CD14-positive monocyte (primary cell): ENCODE measurements around the gene PARL. TPM values are rescaled to one million over a fixed set of nuclear protein-coding genes. Genes with fewer than 3 reads are reported as not detected.

Experiments
- DNase-seq, 3 donors: peaks; one replicate each; pipeline ENCODE4 v3.0.0-alpha.2; 2011 to 2022
- H2AFZ ChIP-seq: 2 replicates; pipeline ENCODE4 v1.6.0; 2012; ENCODE audit warnings: mild to moderate bottlenecking, low read depth, low read length, inconsistent platforms; ENCODE audit not compliant: insufficient read depth, poor library complexity, severe bottlenecking
- H3K27ac ChIP-seq, 2 donors: 1 replicate in 1 of 2; 2 replicates in 1 of 2; pipeline ENCODE4 v1.5.1; 2012 to 2013; ENCODE audit warnings: low read length in 2 of 2, control low read depth in 1 of 2, inconsistent platforms in 1 of 2, low read depth in 1 of 2, mild to moderate bottlenecking in 1 of 2
- H3K27me3 ChIP-seq, 2 donors: one replicate each; pipeline versions ENCODE4 v1.6.0 to v1.6.1; 2011 to 2013; ENCODE audit warnings: low read length in 2 of 2; ENCODE audit not compliant: control insufficient read depth in 2 of 2, insufficient read depth in 2 of 2
- H3K36me3 ChIP-seq, 2 donors: replicated peaks in 1 of 2; 1 replicate in 1 of 2; 2 replicates in 1 of 2; pipeline versions ENCODE4 v1.5.1 to v1.6.1; 2012 to 2013; ENCODE audit warnings: low read length in 2 of 2, control low read depth in 1 of 2, inconsistent platforms in 1 of 2, mild to moderate bottlenecking in 1 of 2; ENCODE audit not compliant: insufficient read depth in 2 of 2, control insufficient read depth in 1 of 2
- H3K4me1 ChIP-seq, 2 donors: 1 replicate in 1 of 2; 2 replicates in 1 of 2; pipeline versions ENCODE4 v1.5.1 to v1.6.1; 2012 to 2013; ENCODE audit warnings: low read length in 2 of 2, control low read depth in 1 of 2, inconsistent platforms in 1 of 2, mild to moderate bottlenecking in 1 of 2, moderate library complexity in 1 of 2; ENCODE audit not compliant: insufficient read depth in 2 of 2, control insufficient read depth in 1 of 2
- H3K4me2 ChIP-seq: replicated peaks from 2 replicates; pipeline ENCODE3; 2012; ENCODE audit warnings: low read length, moderate library complexity, mild to moderate bottlenecking; ENCODE audit not compliant: poor library complexity, severe bottlenecking; ENCODE audit errors: extremely low read depth
- H3K4me3 ChIP-seq, 3 experiments: fragments of 200-600 bp in 1 of 3; sonication (generic) in 1 of 3; replicated peaks in 1 of 3; 1 replicate in 2 of 3; 2 replicates in 1 of 3; pipeline ENCODE4 v1.5.1; 2011 to 2013; ENCODE audit warnings: low read length in 3 of 3, mild to moderate bottlenecking in 3 of 3, control low read depth in 2 of 3, low read depth in 2 of 3, inconsistent platforms in 1 of 3, moderate library complexity in 1 of 3
- H3K79me2 ChIP-seq: 2 replicates; pipeline ENCODE4 v1.6.0; 2012; ENCODE audit warnings: mild to moderate bottlenecking, control low read depth, inconsistent platforms, low read length, moderate library complexity; ENCODE audit not compliant: insufficient read depth
- H3K9ac ChIP-seq: 2 replicates; pipeline ENCODE4 v1.6.0; 2017; ENCODE audit warnings: low read length, mild to moderate bottlenecking; ENCODE audit not compliant: insufficient read depth, poor library complexity, severe bottlenecking
- H3K9me3 ChIP-seq, 2 donors: replicated peaks in 1 of 2; 1 replicate in 1 of 2; 2 replicates in 1 of 2; pipeline versions ENCODE4 v1.5.1 to v1.6.1; 2012 to 2013; ENCODE audit warnings: low read length in 2 of 2, control low read depth in 1 of 2; ENCODE audit not compliant: control insufficient read depth in 1 of 2, insufficient read depth in 1 of 2
- H4K20me1 ChIP-seq: 2 replicates; pipeline ENCODE4 v1.6.0; 2012; ENCODE audit warnings: mild to moderate bottlenecking, low read length, control low read depth, moderate library complexity; ENCODE audit not compliant: insufficient read depth
- H3K27ac Mint-ChIP-seq, 7 donors: one replicate each; pipeline ENCODE4 v1.8.0; 2020; ENCODE audit warnings: mild to moderate bottlenecking in 7 of 7, mixed read lengths in 7 of 7, moderate library complexity in 6 of 7, inconsistent platforms in 2 of 7
- H3K27me3 Mint-ChIP-seq, 3 donors: one replicate each; pipeline ENCODE4 v1.8.0; 2021 to 2022; ENCODE audit warnings: low read depth in 3 of 3, mild to moderate bottlenecking in 3 of 3, mixed read lengths in 3 of 3, moderate library complexity in 3 of 3, inconsistent platforms in 1 of 3
- H3K36me3 Mint-ChIP-seq, 2 donors: one replicate each; pipeline ENCODE4 v1.8.0; 2020; ENCODE audit warnings: mixed read lengths in 2 of 2, inconsistent platforms in 1 of 2, mild to moderate bottlenecking in 1 of 2
- H3K4me1 Mint-ChIP-seq: one replicate; pipeline ENCODE4 v1.8.0; 2020; ENCODE audit warnings: mild to moderate bottlenecking, mixed read lengths
- H3K4me3 Mint-ChIP-seq, 2 donors: one replicate each; pipeline ENCODE4 v1.8.0; 2020; ENCODE audit warnings: mild to moderate bottlenecking in 2 of 2, mixed read lengths in 2 of 2, moderate library complexity in 1 of 2
- H3K9me3 Mint-ChIP-seq, 7 donors: one replicate each; pipeline ENCODE4 v1.8.0; 2020 to 2022; ENCODE audit warnings: mixed read lengths in 7 of 7, mild to moderate bottlenecking in 6 of 7, moderate library complexity in 6 of 7, inconsistent platforms in 2 of 7
- CTCF ChIP-seq: fragments of 200-600 bp; IDR thresholded peaks from one replicate; pipeline ENCODE4 v1.8.0; 2022; ENCODE audit warnings: antibody characterized with exemption, mild to moderate bottlenecking
- WGBS: methylation state at CpG from one replicate; pipeline ENCODE4 v1.1.5; 2013; ENCODE audit warnings: missing lambda C conversion rate; ENCODE audit not compliant: insufficient coverage; 5-methylcytosine and 5-hydroxymethylcytosine counted together
- intact Hi-C, 2 donors: fragments of 100-400 bp; cut with micrococcal nuclease; formaldehyde crosslinking; loops; one replicate each; pipeline versions ENCODE4 v1.15.0 to v1.15.1; 2023
- polyA plus RNA-seq, 3 donors: library from polyadenylated mRNA; depleted of rRNA in 1 of 3; unstranded in 2 of 3; stranded (reverse) in 1 of 3; fragments of 300-500 nt in 2 of 3; fragments of >200 nt in 1 of 3; fragmentation: Illumina TruSeq in 2 of 3; gene quantifications; 1 replicate in 2 of 3; 2 replicates in 1 of 3; pipeline ENCODE4 v1.2.3, GENCODE V29; 2012 to 2021

The PARL gene
- polyA plus RNA-seq, 3 donors, result 65.6 to 196 (median 155) TPM

GRCh38 chr3:183911087-183911486 is 26.4 kb upstream of the PARL start:
- no peaks in the 10 kb centered on the region for H3K4me1 Mint-ChIP-seq
- no peak overlapping the region for H3K4me3 Mint-ChIP-seq
- peak overlapping the region in 1 of 7 donors; percentile 81 for H3K27ac Mint-ChIP-seq
- Histone ChIP-seq H3K4me1 (no peaks in the 10 kb centered on the region), H3K27me3 (no peaks in the 10 kb centered on the region), H3K4me3 (no peak overlapping the region), H2AFZ (no peak overlapping the region), H3K79me2 (no peaks in the 10 kb centered on the region), H3K27ac (no peak overlapping the region), H3K4me2 (no peak overlapping the region), H3K9me3 (no peaks in the 10 kb centered on the region), H3K9ac (no peak overlapping the region), H4K20me1 (no peaks in the 10 kb centered on the region), H3K36me3 (no peaks in the 10 kb centered on the region)
- no peaks in the 10 kb centered on the region for H3K9me3 Mint-ChIP-seq
- intact Hi-C loops, result no loop called here
- TF ChIP-seq CTCF, result no peak
- no peak for DNase-seq
- WGBS, result 88% methylated on average over 6 of the region's 6 CpGs
- peaks cover 5 to 11% (median 5%) of the 10 kb centered on the region in 3 donors for H3K27me3 Mint-ChIP-seq
- H3K36me3 Mint-ChIP-seq, result no peaks in the 10 kb centered on the region

DNA sequence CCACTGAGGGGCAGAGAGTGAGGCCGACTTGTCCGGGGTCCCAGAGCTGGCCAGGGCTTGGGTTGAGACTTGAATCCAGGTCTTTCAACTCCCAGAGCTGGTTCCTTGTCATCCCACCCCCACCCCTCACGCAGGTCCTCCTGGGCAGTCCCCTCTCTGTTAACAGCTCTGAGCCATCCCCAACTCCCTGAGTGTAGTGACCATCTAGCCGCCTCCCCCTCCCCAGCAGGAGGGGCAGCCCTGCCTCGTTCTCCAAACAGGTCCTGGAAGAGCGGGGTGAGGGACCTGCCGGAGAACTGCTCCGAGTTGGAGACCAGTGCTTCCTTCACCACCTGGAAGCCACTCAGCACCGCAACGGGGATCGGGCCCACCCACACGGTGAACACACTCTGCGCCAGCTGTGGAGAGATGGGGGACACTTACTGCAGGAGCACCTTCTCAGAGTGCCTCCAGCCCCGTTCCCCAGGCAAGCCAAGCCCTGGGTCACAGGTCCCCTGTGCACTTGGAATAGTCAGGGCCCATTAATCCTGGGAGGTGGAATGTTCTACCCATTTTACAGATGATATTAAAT is 24.4 kb upstream of the PARL start:
- WGBS, result 91% methylated on average over 11 of the region's 14 CpGs
- no peak overlapping the region for H3K4me3 Mint-ChIP-seq
- no peaks in the 10 kb centered on the region for H3K4me1 Mint-ChIP-seq

More for the DNA sequence above, 24.4 kb upstream of the PARL start:
- H3K9me3 Mint-ChIP-seq, result no peaks in the 10 kb centered on the region
- H3K36me3 Mint-ChIP-seq, result no peaks in the 10 kb centered on the region
- Histone ChIP-seq H3K79me2 (no peaks in the 10 kb centered on the region), H3K27ac (no peak overlapping the region), H3K4me2 (no peak overlapping the region), H4K20me1 (no peaks in the 10 kb centered on the region), H2AFZ (no peak overlapping the region), H3K36me3 (no peaks in the 10 kb centered on the region), H3K4me1 (no peaks in the 10 kb centered on the region), H3K9me3 (no peaks in the 10 kb centered on the region), H3K9ac (no peak overlapping the region), H3K4me3 (no peak overlapping the region), H3K27me3 (no peaks in the 10 kb centered on the region)
- DNase-seq, result no peak
- intact Hi-C loops, result no loop called here
- peaks cover 5 to 15% (median 6%) of the 10 kb centered on the region in 3 donors for H3K27me3 Mint-ChIP-seq
- peak overlapping the region in 1 of 7 donors; percentile 53 for H3K27ac Mint-ChIP-seq
- no peak for TF ChIP-seq CTCF
